ENCODE data around the gene SPDL1. TPM values are rescaled to one million over a fixed set of nuclear protein-coding genes. Genes with fewer than 3 reads are reported as not detected.

SPDL1 gene
- total RNA-seq, 1 donor from 2014 or later, result 13.3 TPM

GRCh38 chr5:169636477-169637084, 53.0 kb downstream of the SPDL1 start:
- Histone ChIP-seq H3K4me1 (no peaks in the 10 kb centered on the region), H3K36me3 (no peaks in the 10 kb centered on the region), H3K27me3 (peaks cover 4% of the 10 kb centered on the region), H3K9me3 (no peaks in the 10 kb centered on the region), H3K4me3 (peak overlapping the region; percentile 4 to 41), H3K27ac (no peak overlapping the region)
- TF ChIP-seq POLR2AphosphoS5 (IDR thresholded peaks at IDR 0.05; ENCODE audit: insufficient read depth in 1 of 2, low read depth in 1 of 2) (no peak), POLR2A (IDR thresholded peaks at IDR 0.05) (no peak)
- TF ChIP-seq, protein P1, sequence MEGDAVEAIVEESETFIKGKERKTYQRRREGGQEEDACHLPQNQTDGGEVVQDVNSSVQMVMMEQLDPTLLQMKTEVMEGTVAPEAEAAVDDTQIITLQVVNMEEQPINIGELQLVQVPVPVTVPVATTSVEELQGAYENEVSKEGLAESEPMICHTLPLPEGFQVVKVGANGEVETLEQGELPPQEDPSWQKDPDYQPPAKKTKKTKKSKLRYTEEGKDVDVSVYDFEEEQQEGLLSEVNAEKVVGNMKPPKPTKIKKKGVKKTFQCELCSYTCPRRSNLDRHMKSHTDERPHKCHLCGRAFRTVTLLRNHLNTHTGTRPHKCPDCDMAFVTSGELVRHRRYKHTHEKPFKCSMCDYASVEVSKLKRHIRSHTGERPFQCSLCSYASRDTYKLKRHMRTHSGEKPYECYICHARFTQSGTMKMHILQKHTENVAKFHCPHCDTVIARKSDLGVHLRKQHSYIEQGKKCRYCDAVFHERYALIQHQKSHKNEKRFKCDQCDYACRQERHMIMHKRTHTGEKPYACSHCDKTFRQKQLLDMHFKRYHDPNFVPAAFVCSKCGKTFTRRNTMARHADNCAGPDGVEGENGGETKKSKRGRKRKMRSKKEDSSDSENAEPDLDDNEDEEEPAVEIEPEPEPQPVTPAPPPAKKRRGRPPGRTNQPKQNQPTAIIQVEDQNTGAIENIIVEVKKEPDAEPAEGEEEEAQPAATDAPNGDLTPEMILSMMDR (IDR thresholded peaks at IDR 0.05), result no peak
- intact Hi-C loops (cut with DNase I), result no loop called here
- DNase-seq (ENCODE audit: extremely low spot score in 2 of 2), result no peak

GRCh38 chr5:169637085-169637548, 53.5 kb downstream of the SPDL1 start, which contains the start of gene DOCK2:
DOCK2 (plus strand) TSS chr5:169637275; CDS start chr5:169637327, 52 bp downstream.
- TF ChIP-seq POLR2AphosphoS5 (IDR thresholded peaks at IDR 0.05; ENCODE audit: insufficient read depth in 1 of 2, low read depth in 1 of 2) (no peak), POLR2A (IDR thresholded peaks at IDR 0.05) (no peak)
- TF ChIP-seq, protein P1 (IDR thresholded peaks at IDR 0.05), result no peak
- Histone ChIP-seq H3K9me3 (no peaks in the 10 kb centered on the region), H3K4me3 (peak within 1 kb of the TSS; percentile 4 to 41), H3K27ac (peak within 1 kb of the TSS; percentile 33), H3K36me3 (no peaks in the 10 kb centered on the region), H3K27me3 (peaks cover 4% of the 10 kb centered on the region), H3K4me1 (no peaks in the 10 kb centered on the region)
- no peak for DNase-seq (ENCODE audit: extremely low spot score in 2 of 2)
- intact Hi-C loops (cut with DNase I), result no loop called here

- H3K4me3 ChIP-seq, result peak overlapping the region; percentile 4 to 41
- H3K36me3 ChIP-seq, result no peaks in the 10 kb centered on the region
- H3K4me1 ChIP-seq, result no peaks in the 10 kb centered on the region
- peak overlapping the region; percentile 33 for H3K27ac ChIP-seq
- DNase-seq (ENCODE audit: extremely low spot score in 2 of 2), result no peak
- H3K27me3 ChIP-seq, result peaks cover 4% of the 10 kb centered on the region
- TF ChIP-seq POLR2A (IDR thresholded peaks at IDR 0.05) (no peak), POLR2AphosphoS5 (IDR thresholded peaks at IDR 0.05; ENCODE audit: insufficient read depth in 1 of 2, low read depth in 1 of 2) (no peak)
- TF ChIP-seq, protein P1 (IDR thresholded peaks at IDR 0.05), result no peak
- intact Hi-C loops (cut with DNase I), result no loop called here
- no peaks in the 10 kb centered on the region for H3K9me3 ChIP-seq
Measured at GRCh38 chr5:169637549-169638121, 54.1 kb downstream of the SPDL1 start.

- TF ChIP-seq POLR2AphosphoS5 (IDR thresholded peaks at IDR 0.05; ENCODE audit: insufficient read depth in 1 of 2, low read depth in 1 of 2), result no peak
- no peak for TF ChIP-seq POLR2A (IDR thresholded peaks at IDR 0.05)
- TF ChIP-seq, protein P1 (IDR thresholded peaks at IDR 0.05), result no peak
Measured at GRCh38 chr5:169641253-169641652, 57.7 kb downstream of the SPDL1 start.

DNA sequence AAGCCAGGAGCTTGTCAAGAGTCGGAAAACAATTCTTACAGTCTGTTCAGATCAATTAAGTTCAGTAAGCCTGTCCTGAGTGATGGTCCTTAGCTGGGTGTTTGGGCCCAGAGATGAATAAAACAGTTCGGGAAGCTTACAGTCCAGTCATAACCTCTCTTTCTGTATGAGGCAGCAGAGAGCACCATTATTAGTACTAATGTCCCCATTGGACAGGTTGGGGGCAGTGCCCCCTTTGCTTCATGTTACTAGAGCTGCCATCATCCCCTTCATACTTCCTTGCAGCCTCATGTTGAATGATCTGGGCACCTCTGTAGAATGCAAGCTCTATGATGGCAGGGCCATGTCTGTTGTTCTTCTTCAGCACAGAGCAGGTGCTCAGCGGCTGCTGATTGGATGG, 63.3 kb downstream of the SPDL1 start:
- peaks cover 4% of the 10 kb centered on the region for H3K4me1 ChIP-seq
- intact Hi-C loops (cut with DNase I), result no loop called here

More at GRCh38 chr5:169641253-169641652, 57.7 kb downstream of the SPDL1 start:
- Histone ChIP-seq H3K9me3 (no peaks in the 10 kb centered on the region), H3K4me3 (no peak overlapping the region), H3K36me3 (no peaks in the 10 kb centered on the region), H3K27ac (no peak overlapping the region), H3K27me3 (peaks cover 4% of the 10 kb centered on the region), H3K4me1 (no peaks in the 10 kb centered on the region)
- DNase-seq (ENCODE audit: extremely low spot score in 2 of 2), result no peak
- intact Hi-C loops (cut with DNase I), result no loop called here

More for the DNA sequence above, 63.3 kb downstream of the SPDL1 start:
- Histone ChIP-seq H3K4me3 (no peak overlapping the region), H3K27ac (no peak overlapping the region), H3K9me3 (no peaks in the 10 kb centered on the region), H3K27me3 (no peaks in the 10 kb centered on the region), H3K36me3 (no peaks in the 10 kb centered on the region)
- TF ChIP-seq POLR2A (IDR thresholded peaks at IDR 0.05) (no peak), POLR2AphosphoS5 (IDR thresholded peaks at IDR 0.05; ENCODE audit: insufficient read depth in 1 of 2, low read depth in 1 of 2) (no peak)
- TF ChIP-seq, protein P1 (IDR thresholded peaks at IDR 0.05), result no peak
- no peak for DNase-seq (ENCODE audit: extremely low spot score in 2 of 2)
